ENCODE measurements around the gene C10orf67. TPM values are rescaled to one million over a fixed set of nuclear protein-coding genes. Genes with fewer than 3 reads are reported as not detected.

The C10orf67 gene
- total RNA-seq, 3 donors from 2014 or later: 0.29 TPM; not detected in 2

DNA sequence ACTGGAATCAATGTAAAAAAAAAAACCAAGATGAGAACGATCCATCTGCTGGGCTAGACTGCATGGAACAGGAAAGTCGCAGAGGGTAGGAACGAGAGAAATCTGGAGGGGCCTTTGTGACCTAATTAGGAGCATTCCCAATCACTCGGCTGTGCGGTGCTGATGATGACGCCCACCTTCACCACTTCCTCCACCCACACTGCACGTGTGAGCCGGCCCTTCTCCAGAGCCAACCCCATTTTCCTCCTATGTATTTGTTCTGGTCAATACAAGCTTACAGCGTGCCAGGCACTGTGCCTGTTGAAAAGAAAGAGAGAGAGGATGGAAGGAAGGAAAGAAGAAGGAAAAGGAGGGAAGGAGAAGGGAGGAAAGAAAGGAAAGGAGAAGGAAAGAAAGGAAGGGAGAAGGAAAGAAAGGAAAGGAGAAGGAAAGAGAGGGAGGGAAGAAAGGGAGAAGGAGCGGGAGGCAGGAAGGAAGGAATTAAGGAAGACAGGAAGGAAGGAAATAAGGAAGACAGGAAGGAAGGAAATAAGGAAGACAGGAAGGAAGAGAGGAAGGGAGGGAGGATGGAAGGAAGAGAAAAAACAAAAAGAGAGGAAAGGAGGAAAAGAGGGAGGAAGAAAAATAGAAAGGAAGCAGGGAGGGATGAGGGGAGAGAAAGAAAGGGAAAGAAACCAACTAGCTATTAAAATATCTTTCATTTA, 188.0 kb downstream of the C10orf67 start:
- Histone ChIP-seq H3K4me3 (no peak overlapping the region), H3K27ac (no peak overlapping the region), H3K9me3 (no peaks in the 10 kb centered on the region), H3K36me3 (no peaks in the 10 kb centered on the region), H3K4me1 (no peaks in the 10 kb centered on the region), H3K27me3 (peaks cover 0 to 15% of the 10 kb centered on the region in 2 donors)
- intact Hi-C loops (cut with DNase I; ENCODE audit: low total_unique reads): no loop called here
- no peak for DNase-seq (ENCODE audit: low spot score in 2 of 2)
- TF ChIP-seq POLR2A (IDR thresholded peaks at IDR 0.05): no peak
- no peak for TF ChIP-seq POLR2AphosphoS5 (IDR thresholded peaks at IDR 0.05)
- TF ChIP-seq CTCF (IDR thresholded peaks at IDR 0.05): no peak

DNA sequence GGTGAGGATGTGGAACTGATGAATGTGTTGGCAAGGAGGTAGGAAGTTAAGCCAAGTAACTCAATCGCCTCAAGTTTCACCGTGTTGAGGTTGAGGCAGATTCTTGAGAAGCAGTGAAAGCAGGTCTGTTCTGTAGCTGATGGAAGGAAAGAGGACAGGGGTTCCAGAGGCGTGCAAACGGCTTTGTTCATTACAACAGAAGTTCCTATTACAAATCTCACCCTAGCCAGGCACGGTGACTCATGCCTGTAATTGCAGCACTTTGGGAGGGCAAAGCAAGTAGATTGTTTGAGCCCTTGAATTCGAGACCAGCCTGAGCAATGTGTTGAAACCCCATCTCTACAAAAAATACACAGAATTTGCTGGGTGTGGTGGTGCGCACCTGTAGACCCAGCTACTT, 189.4 kb downstream of the C10orf67 start:
- Histone ChIP-seq H3K4me1 (no peaks in the 10 kb centered on the region), H3K27ac (no peak overlapping the region), H3K27me3 (peaks cover 0 to 15% of the 10 kb centered on the region in 2 donors), H3K36me3 (no peaks in the 10 kb centered on the region), H3K4me3 (no peak overlapping the region), H3K9me3 (no peaks in the 10 kb centered on the region)
- no peak for DNase-seq (ENCODE audit: low spot score in 2 of 2)
- TF ChIP-seq CTCF (IDR thresholded peaks at IDR 0.05) (no peak), POLR2AphosphoS5 (IDR thresholded peaks at IDR 0.05) (no peak), POLR2A (IDR thresholded peaks at IDR 0.05) (no peak)
- intact Hi-C loops (cut with DNase I; ENCODE audit: low total_unique reads): no loop called here

Other genes with a start within 250 kb of the C10orf67 start
- gene MSRB2, start 249.2 kb downstream of the C10orf67 start, total RNA-seq: 10 to 100 TPM; 19.0 to 31.5 (median 24.9) TPM
- gene PTF1A, start 152.5 kb downstream of the C10orf67 start, total RNA-seq: not detected
- gene OTUD1, start 94.3 kb upstream of the C10orf67 start, total RNA-seq: 10 to 100 TPM in 2 of 3 donors, 1 to 10 TPM in 1; 8.8 to 20.2 (median 15.7) TPM